AG10803 (cell line): Measurements from ENCODE around the gene OR2M3.

ENCODE experiments used
- DNase-seq: peaks from one replicate; pipeline ENCODE4 v3.0.0; 2010; ENCODE audit warnings: low read depth
- H3K4me3 ChIP-seq: 2 replicates; pipeline ENCODE4 v1.5.1; 2011; ENCODE audit warnings: mild to moderate bottlenecking, low read length, control low read depth
- TF ChIP-seq, protein P1 (sequence below): conservative IDR thresholded peaks from 2 replicates; pipeline ENCODE4 v1.5.1; 2011; ENCODE audit warnings: mild to moderate bottlenecking, low read length, control low read depth, inconsistent platforms

OR2M3 gene, protein sequence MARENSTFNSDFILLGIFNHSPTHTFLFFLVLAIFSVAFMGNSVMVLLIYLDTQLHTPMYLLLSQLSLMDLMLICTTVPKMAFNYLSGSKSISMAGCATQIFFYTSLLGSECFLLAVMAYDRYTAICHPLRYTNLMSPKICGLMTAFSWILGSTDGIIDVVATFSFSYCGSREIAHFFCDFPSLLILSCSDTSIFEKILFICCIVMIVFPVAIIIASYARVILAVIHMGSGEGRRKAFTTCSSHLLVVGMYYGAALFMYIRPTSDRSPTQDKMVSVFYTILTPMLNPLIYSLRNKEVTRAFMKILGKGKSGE

DNA sequence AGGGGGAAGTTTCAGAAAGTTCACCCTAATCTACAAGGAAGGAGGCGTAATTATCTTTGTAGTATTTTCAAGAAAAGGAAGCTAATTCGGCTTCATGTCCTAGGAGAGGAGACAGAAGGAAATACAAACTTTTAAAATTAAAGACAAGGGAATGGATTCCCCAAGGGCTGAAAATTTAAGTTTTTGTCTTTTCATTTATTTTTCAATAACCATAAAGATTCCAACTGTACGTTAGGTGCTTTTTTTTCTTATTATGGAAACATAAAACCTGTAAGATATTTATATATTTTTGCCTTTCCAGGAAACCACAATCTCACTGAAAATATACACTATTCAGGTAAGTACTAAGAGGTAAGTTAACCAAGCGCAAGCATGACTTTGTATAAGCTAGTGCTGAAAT lies at the start of gene OR2M3:
OR2M3 (plus strand) TSS at position 301 of the 400 bp plus-strand sequence. CDS start 5,803 bp downstream, outside the sequence.
- no peak for DNase-seq
- no peak within 1 kb of the TSS for H3K4me3 ChIP-seq
- TF ChIP-seq, protein P1, sequence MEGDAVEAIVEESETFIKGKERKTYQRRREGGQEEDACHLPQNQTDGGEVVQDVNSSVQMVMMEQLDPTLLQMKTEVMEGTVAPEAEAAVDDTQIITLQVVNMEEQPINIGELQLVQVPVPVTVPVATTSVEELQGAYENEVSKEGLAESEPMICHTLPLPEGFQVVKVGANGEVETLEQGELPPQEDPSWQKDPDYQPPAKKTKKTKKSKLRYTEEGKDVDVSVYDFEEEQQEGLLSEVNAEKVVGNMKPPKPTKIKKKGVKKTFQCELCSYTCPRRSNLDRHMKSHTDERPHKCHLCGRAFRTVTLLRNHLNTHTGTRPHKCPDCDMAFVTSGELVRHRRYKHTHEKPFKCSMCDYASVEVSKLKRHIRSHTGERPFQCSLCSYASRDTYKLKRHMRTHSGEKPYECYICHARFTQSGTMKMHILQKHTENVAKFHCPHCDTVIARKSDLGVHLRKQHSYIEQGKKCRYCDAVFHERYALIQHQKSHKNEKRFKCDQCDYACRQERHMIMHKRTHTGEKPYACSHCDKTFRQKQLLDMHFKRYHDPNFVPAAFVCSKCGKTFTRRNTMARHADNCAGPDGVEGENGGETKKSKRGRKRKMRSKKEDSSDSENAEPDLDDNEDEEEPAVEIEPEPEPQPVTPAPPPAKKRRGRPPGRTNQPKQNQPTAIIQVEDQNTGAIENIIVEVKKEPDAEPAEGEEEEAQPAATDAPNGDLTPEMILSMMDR: no peak

DNA sequence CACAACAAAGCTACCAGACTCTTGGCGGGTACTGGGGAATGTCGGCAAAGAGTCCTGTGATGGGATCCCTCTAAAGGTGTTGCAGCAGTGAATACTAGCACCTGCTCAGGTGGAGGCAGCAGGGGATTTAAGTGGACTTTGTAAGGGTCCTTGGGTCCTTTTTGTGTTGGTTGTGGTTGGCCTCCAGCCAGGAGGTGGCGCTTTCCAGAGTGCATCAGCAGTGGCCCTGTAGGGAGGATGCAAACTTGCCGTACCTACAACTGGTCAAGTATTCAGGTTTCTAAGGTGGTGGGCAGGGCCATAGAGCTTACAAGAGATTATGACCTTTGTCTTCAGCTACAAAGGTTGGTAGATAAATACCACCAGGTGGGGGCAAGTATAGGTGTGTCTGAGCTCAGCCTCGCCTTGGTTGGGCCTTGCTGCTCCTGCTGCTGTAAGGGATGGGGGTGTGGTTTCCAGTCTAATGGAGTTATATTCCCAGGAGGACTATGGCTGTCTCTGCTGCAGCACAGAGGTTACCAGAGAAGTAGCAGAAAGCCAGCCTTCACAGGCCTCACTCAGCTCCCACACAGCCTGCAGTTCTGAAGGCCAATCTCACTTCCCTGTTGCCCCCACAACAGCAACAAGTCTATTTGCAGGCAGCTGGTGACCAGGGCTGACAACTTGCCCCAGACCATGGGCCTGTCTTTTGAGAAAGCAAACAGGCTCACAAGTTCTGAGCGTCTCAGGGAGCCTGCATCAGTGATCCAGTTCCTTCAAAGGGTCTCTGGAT lies 44.8 kb upstream of the OR2M3 start:
- no peak overlapping the region for H3K4me3 ChIP-seq
- no peak for DNase-seq
- TF ChIP-seq, protein P1: no peak

DNA sequence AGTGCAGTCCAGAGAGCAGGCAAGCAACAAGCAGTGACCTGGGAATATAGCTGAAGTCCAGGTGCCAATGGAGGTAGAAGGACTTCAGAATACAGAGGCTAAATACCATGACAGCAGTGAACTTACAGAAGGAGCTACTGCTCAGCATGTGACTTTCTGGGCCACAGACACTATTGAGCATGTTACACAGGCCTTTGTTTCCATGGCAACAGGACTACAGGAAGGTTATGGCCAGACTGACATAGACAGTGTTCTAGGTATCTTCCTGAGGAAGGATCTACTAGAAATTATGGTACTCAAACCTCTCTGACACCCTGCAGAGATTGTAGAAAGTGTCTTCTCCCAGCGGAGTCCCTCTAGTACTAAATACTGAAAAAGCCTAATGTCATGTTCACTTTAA lies 41.1 kb upstream of the OR2M3 start:
- TF ChIP-seq, protein P1: no peak
- DNase-seq: no peak
- H3K4me3 ChIP-seq: no peak overlapping the region

DNA sequence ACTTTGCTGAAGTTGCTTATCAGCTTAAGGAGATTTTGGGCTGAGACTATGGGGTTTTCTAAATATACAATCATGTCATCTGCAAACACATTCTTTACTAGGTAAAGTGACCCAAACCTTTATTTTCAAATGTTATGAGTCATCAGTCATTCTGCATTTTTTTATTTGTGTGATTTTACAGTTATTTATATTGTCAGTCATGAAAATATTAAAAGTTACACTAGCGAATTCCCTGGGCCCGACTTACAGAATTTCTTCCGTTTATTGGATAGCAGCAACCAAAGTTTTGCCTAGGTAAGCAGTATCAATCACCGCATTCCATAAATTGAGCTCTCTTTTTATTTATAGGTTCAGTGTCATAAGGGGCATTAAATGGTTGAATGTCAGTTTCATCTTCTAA lies 38.3 kb upstream of the OR2M3 start:
- no peak for DNase-seq
- no peak overlapping the region for H3K4me3 ChIP-seq
- TF ChIP-seq, protein P1: no peak

DNA sequence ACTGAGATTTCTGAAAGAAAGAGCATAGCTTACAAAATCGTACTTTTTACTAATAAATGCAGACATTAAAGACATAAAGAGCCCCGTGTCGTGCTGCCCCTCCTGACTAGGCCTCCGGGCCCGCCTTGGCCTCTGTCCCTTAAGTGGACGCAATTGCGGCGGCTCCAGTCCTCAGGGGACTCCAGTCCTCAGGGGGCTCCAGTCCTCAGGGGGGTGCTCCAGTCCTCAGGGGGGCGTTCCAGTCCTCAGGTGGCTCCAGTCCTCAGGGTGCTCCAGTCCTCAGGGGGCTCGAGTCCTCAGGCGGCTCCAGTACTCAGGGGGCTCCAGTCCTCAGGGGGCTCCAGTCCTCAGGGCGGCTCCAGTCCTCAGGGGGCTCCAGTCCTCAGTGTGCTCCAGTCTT lies 33.0 kb upstream of the OR2M3 start:
- DNase-seq: no peak
- no peak overlapping the region for H3K4me3 ChIP-seq
- TF ChIP-seq, protein P1: no peak

DNA sequence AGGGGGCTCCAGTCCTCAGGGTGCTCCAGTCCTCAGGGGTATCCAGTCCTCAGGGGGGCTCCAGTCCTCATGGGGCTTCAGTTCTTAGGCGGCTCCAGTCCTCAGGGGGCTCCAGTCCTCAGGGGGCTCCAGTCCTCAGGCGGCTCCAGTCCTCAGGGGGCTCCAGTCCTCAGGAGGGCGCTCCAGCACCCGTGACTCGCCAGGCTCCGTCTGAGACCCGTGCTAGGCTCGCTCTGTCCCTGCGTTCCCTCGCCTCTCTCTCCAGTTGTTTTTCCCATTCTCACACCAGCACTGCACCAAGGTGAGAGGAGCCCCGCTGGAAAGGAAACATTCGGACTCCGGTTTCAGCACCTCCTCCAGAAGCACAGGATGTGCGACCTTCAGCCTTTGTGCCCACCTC lies 31.9 kb upstream of the OR2M3 start:
- TF ChIP-seq, protein P1: no peak
- DNase-seq: no peak
- H3K4me3 ChIP-seq: no peak overlapping the region

DNA sequence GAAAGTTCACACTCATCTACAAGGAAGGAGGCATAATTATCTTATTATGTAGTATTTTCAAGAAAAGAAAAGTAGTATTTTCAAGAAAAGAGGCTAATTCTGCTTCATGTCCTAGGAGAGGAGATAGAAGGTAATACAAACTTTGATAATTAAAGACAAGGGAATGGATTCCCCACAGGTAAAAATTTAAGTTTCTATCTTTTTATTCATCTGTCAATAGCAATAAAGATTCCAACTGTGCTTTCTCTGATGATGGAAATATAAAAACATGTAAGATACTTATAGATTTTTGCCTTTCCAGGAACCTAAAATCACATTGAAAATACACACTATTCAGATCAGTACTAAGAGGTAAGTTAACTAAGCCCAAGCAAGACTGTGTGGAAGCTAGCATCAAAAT lies 22.5 kb upstream of the OR2M3 start, which contains the start of gene OR2M2:
OR2M2 (plus strand) TSS at position 301 of the 400 bp plus-strand sequence. CDS start 5,165 bp downstream, outside the sequence.
- TF ChIP-seq, protein P1: no peak
- DNase-seq: no peak

More for the DNA sequence above, 22.5 kb upstream of the OR2M3 start, which contains the start of gene OR2M2:
- H3K4me3 ChIP-seq: no peak within 1 kb of the TSS
